HepG2 (cell line): Measurements from ENCODE around the gene UAP1L1. TPM values are rescaled to one million over a fixed set of nuclear protein-coding genes. Genes with fewer than 3 reads are reported as not detected.

Experiments
- ARNT2 ChIP-seq: sonication (generic); formaldehyde crosslinking; IDR thresholded peaks from 2 replicates; pipeline ENCODE4 v1.8.0; 2022; ENCODE audit warnings: mild to moderate bottlenecking, low read depth, missing genetic modification reagents, moderate library complexity
- CC2D1A ChIP-seq: sonication (generic); formaldehyde crosslinking; IDR thresholded peaks from 2 replicates; pipeline ENCODE4 v1.8.1; 2023; ENCODE audit warnings: mild to moderate bottlenecking, missing genetic modification reagents
- CHCHD3 ChIP-seq: sonication (generic); formaldehyde crosslinking; IDR thresholded peaks from 2 replicates; pipeline ENCODE4 v1.8.0; 2022; ENCODE audit warnings: mild to moderate bottlenecking, missing genetic modification reagents, moderate library complexity
- DMAP1 ChIP-seq: IDR thresholded peaks from 2 replicates; pipeline ENCODE4 v1.6.1; 2016
- MAZ ChIP-seq, 2 experiments: sonication (generic) in 1 of 2; formaldehyde crosslinking in 1 of 2; IDR thresholded peaks; 2 replicates each; pipeline versions ENCODE4 v1.5.0 to v1.6.1; 2012 to 2020; ENCODE audit warnings: low read depth in 2 of 2, mild to moderate bottlenecking in 2 of 2, borderline replicate concordance in 1 of 2, improper control_type of control experiment in 1 of 2, low read length in 1 of 2, missing genetic modification reagents in 1 of 2, moderate library complexity in 1 of 2
- NBN ChIP-seq: fragments of 450-650 bp; conservative IDR thresholded peaks from 2 replicates; pipeline ENCODE4 v1.6.1; 2017
- SPEN ChIP-seq: sonication (generic); formaldehyde crosslinking; IDR thresholded peaks from 2 replicates; pipeline ENCODE4 v1.5.1; 2020; ENCODE audit warnings: low read depth, mild to moderate bottlenecking, missing genetic modification reagents
- SRSF9 ChIP-seq: fragments of 200-400 bp; formaldehyde crosslinking; IDR thresholded peaks from 2 replicates; pipeline ENCODE4 v1.6.1; 2018; ENCODE audit warnings: borderline replicate concordance, mild to moderate bottlenecking, low read depth, low read length; ENCODE audit not compliant: insufficient read depth, poor library complexity, severe bottlenecking
- TAF15 ChIP-seq: fragments of 200-400 bp; formaldehyde crosslinking; IDR thresholded peaks from one replicate; pipeline ENCODE4 v1.6.1; 2018; ENCODE audit warnings: mild to moderate bottlenecking, low read depth, low read length; ENCODE audit not compliant: poor library complexity, severe bottlenecking
- UBTF ChIP-seq: sonication (generic); formaldehyde crosslinking; IDR thresholded peaks from 2 replicates; pipeline ENCODE4 v1.4.0; 2020; ENCODE audit warnings: mild to moderate bottlenecking, missing genetic modification reagents
- ZBTB42 ChIP-seq: sonication (generic); formaldehyde crosslinking; IDR thresholded peaks from 2 replicates; pipeline ENCODE4 v1.5.0; 2020; ENCODE audit warnings: mild to moderate bottlenecking, missing genetic modification reagents
- ZFP41 ChIP-seq: sonication (generic); formaldehyde crosslinking; IDR thresholded peaks from 2 replicates; pipeline ENCODE4 v1.4.0; 2020; ENCODE audit warnings: mild to moderate bottlenecking, missing genetic modification reagents, borderline replicate concordance
- ZFX ChIP-seq: sonication (generic); formaldehyde crosslinking; IDR thresholded peaks from 2 replicates; pipeline ENCODE4 v1.4.0; 2020; ENCODE audit warnings: mild to moderate bottlenecking, low read depth, missing genetic modification reagents, moderate library complexity
- ZNF136 ChIP-seq: sonication (generic); formaldehyde crosslinking; IDR thresholded peaks from 2 replicates; pipeline ENCODE4 v1.8.1; 2022; ENCODE audit warnings: low read depth, mild to moderate bottlenecking, moderate library complexity, missing genetic modification reagents
- ZNF251 ChIP-seq: sonication (generic); formaldehyde crosslinking; IDR thresholded peaks from 2 replicates; pipeline ENCODE4 v1.9.0; 2021; ENCODE audit warnings: mild to moderate bottlenecking, missing genetic modification reagents
- ZNF337 ChIP-seq: sonication (generic); formaldehyde crosslinking; IDR thresholded peaks from 2 replicates; pipeline ENCODE4 v1.5.1; 2020; ENCODE audit warnings: missing genetic modification reagents, low read depth, mild to moderate bottlenecking, borderline replicate concordance
- ZNF34 ChIP-seq: sonication (generic); formaldehyde crosslinking; IDR thresholded peaks from 2 replicates; pipeline ENCODE4 v1.4.0; 2020; ENCODE audit warnings: mild to moderate bottlenecking, missing genetic modification reagents, borderline replicate concordance
- ZNF383 ChIP-seq: sonication (generic); formaldehyde crosslinking; IDR thresholded peaks from 2 replicates; pipeline ENCODE4 v1.4.0; 2020; ENCODE audit warnings: missing genetic modification reagents, mild to moderate bottlenecking, borderline replicate concordance
- ZNF432 ChIP-seq: sonication (generic); formaldehyde crosslinking; IDR thresholded peaks from 2 replicates; pipeline ENCODE4 v1.5.0; 2020; ENCODE audit warnings: missing genetic modification reagents, mild to moderate bottlenecking, borderline replicate concordance
- ZNF577 ChIP-seq: sonication (generic); formaldehyde crosslinking; IDR thresholded peaks from 2 replicates; pipeline ENCODE4 v1.4.0; 2020; ENCODE audit warnings: mild to moderate bottlenecking, low read depth, missing genetic modification reagents, borderline replicate concordance
- ZNF678 ChIP-seq: sonication (generic); formaldehyde crosslinking; IDR thresholded peaks from 2 replicates; pipeline ENCODE4 v1.4.0; 2020; ENCODE audit warnings: mild to moderate bottlenecking, missing genetic modification reagents
- ZNF775 ChIP-seq: sonication (generic); formaldehyde crosslinking; IDR thresholded peaks from 2 replicates; pipeline ENCODE4 v1.4.0; 2020; ENCODE audit warnings: missing genetic modification reagents, mild to moderate bottlenecking, moderate library complexity, borderline replicate concordance
- polyA plus RNA-seq, 8 experiments: library from polyadenylated mRNA; depleted of rRNA in 3 of 8; stranded (reverse) in 7 of 8; unstranded in 1 of 8; fragments of >200 nt; fragmentation: Illumina TruSeq in 4 of 8; extraction: Trizol in 4 of 8; gene quantifications; 2 replicates each; pipeline versions ENCODE4 v1.2.1 to v1.2.3, GENCODE V29; 2011 to 2016; ENCODE audit warnings: low read depth in 4 of 8, missing spikeins in 1 of 8, mixed read lengths in 1 of 8; ENCODE audit not compliant: insufficient read depth in 1 of 8
- total RNA-seq, 5 experiments: library from RNA; depleted of rRNA; stranded (reverse); fragments of >200 nt; fragmentation: Illumina TruSeq; extraction: Trizol; gene quantifications; 2 replicates each; pipeline ENCODE4 v1.2.3, GENCODE V29; 2016; ENCODE audit warnings: low read depth in 1 of 5
- TF ChIP-seq, protein P1 (sequence below): sonication (generic); formaldehyde crosslinking; IDR thresholded peaks from 2 replicates; pipeline ENCODE4 v1.4.0; 2020; ENCODE audit warnings: mild to moderate bottlenecking, missing genetic modification reagents, borderline replicate concordance

UAP1L1 gene
- total and polyA plus RNA-seq, 2 of the 13 experiments (the other 11 are each of a cell fraction or from before 2014, with no cell fraction given) = 5.4 to 6.4 TPM

DNA sequence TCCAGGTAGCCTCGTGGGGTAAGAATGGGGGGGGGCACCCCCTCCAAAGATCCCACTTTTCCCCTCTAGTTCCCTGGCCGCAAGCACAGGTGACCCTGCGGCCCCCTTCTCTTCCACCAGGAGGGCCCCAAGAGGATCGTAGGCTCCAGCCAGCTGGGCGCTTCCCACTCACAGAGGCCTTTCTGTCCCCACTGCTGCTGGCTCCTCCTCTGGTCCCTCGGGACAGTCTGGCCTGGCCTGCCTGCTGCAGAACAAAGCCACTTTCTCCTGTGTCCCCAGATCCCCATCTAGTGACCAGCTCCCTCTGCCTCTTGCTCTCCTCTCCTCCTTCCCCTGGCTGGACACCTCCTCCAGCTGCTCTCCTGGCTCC lies 6.4 kb upstream of the UAP1L1 start (continued):
- TF ChIP-seq ZNF678 (CRISPR knock-in tag) (no peak), ZNF251 (no peak), TAF15 (peak; percentile 0), ARNT2 (CRISPR knock-in tag) (no peak), UBTF (CRISPR knock-in tag) (peak; percentile 51), ZNF383 (CRISPR knock-in tag) (no peak), ZNF577 (CRISPR knock-in tag) (no peak), CHCHD3 (CRISPR knock-in tag) (no peak), ZNF136 (no peak), DMAP1 (CRISPR knock-in tag) (no peak), ZFP41 (CRISPR knock-in tag) (0 out of 2 replicates have a peak, but pooled peaks have one; percentile 64), ZNF337 (0 out of 2 replicates have a peak, but pooled peaks have one; percentile 55), CC2D1A (CRISPR knock-in tag) (no peak), ZNF775 (CRISPR knock-in tag) (no peak), ZNF34 (CRISPR knock-in tag) (no peak), MAZ (IDR thresholded peaks at IDR 0.05; ENCODE audit: borderline replicate concordance, low read depth, low read length) (no peak), MAZ (CRISPR knock-in tag; IDR thresholded peaks at IDR 0.05; ENCODE audit: low read depth) (no peak), SRSF9 (no peak), SPEN (CRISPR knock-in tag) (no peak), NBN (no peak), ZFX (CRISPR knock-in tag) (peak; percentile 71), ZBTB42 (no peak), ZNF432 (no peak)
- TF ChIP-seq, protein P1, sequence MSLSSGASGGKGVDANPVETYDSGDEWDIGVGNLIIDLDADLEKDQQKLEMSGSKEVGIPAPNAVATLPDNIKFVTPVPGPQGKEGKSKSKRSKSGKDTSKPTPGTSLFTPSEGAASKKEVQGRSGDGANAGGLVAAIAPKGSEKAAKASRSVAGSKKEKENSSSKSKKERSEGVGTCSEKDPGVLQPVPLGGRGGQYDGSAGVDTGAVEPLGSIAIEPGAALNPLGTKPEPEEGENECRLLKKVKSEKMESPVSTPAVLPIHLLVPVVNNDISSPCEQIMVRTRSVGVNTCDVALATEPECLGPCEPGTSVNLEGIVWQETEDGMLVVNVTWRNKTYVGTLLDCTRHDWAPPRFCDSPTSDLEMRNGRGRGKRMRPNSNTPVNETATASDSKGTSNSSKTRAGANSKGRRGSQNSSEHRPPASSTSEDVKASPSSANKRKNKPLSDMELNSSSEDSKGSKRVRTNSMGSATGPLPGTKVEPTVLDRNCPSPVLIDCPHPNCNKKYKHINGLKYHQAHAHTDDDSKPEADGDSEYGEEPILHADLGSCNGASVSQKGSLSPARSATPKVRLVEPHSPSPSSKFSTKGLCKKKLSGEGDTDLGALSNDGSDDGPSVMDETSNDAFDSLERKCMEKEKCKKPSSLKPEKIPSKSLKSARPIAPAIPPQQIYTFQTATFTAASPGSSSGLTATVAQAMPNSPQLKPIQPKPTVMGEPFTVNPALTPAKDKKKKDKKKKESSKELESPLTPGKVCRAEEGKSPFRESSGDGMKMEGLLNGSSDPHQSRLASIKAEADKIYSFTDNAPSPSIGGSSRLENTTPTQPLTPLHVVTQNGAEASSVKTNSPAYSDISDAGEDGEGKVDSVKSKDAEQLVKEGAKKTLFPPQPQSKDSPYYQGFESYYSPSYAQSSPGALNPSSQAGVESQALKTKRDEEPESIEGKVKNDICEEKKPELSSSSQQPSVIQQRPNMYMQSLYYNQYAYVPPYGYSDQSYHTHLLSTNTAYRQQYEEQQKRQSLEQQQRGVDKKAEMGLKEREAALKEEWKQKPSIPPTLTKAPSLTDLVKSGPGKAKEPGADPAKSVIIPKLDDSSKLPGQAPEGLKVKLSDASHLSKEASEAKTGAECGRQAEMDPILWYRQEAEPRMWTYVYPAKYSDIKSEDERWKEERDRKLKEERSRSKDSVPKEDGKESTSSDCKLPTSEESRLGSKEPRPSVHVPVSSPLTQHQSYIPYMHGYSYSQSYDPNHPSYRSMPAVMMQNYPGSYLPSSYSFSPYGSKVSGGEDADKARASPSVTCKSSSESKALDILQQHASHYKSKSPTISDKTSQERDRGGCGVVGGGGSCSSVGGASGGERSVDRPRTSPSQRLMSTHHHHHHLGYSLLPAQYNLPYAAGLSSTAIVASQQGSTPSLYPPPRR (CRISPR knock-in tag) = no peak
